Thyroid gland (tissue), 4 donors: ENCODE results near the gene DLG2. TPM values are rescaled to one million over a fixed set of nuclear protein-coding genes. Genes with fewer than 3 reads are reported as not detected.

Source experiments
- DNase-seq, 2 donors: peaks; one replicate each; pipeline ENCODE4 v3.0.0-alpha.2; 2019
- H3K27ac ChIP-seq, 3 donors: fragments of 200-600 bp; sonication (generic); 1 replicate in 2 of 3; 2 replicates in 1 of 3; pipeline ENCODE4 v1.5.1; 2016 to 2019; ENCODE audit warnings: mild to moderate bottlenecking in 1 of 3, moderate library complexity in 1 of 3
- H3K27me3 ChIP-seq: fragments of 200-600 bp; sonication (generic); one replicate; pipeline ENCODE4 v1.5.1; 2019
- H3K36me3 ChIP-seq, 2 donors: fragments of 200-600 bp; sonication (generic); one replicate each; pipeline ENCODE4 v1.5.1; 2016 to 2019
- H3K4me1 ChIP-seq, 2 donors: fragments of 200-600 bp; sonication (generic); one replicate each; pipeline ENCODE4 v1.5.1; 2017 to 2019
- H3K4me3 ChIP-seq, 3 donors: fragments of 200-600 bp; sonication (generic); replicated peaks in 1 of 3; 1 replicate in 2 of 3; 2 replicates in 1 of 3; pipeline ENCODE4 v1.5.1; 2016; ENCODE audit warnings: mild to moderate bottlenecking in 1 of 3
- H3K9me3 ChIP-seq: fragments of 200-600 bp; sonication (generic); one replicate; pipeline ENCODE4 v1.5.1; 2017
- POLR2A ChIP-seq, 2 donors: fragments of 450-650 bp; IDR thresholded peaks; one replicate each; pipeline ENCODE4 v1.6.1; 2017; ENCODE audit warnings: antibody characterized with exemption in 2 of 2, mild to moderate bottlenecking in 2 of 2, moderate library complexity in 1 of 2
- WGBS, 2 donors: methylation state at CpG; one replicate each; pipeline ENCODE4 v1.1.5; 2017; 5-methylcytosine and 5-hydroxymethylcytosine counted together
- intact Hi-C: fragments of 100-400 bp; cut with DNase I; formaldehyde crosslinking; loops from one replicate; pipeline ENCODE4 v1.15.1; 2023
- total RNA-seq, 4 donors: library from RNA; depleted of rRNA; stranded (reverse); fragments of >200 nt; gene quantifications; one replicate each; pipeline ENCODE4 v1.2.3, GENCODE V29; 2016
- TF ChIP-seq, protein P1 (sequence below), 6 experiments: fragments of 200-600 bp in 3 of 6; fragments of 450-650 bp in 3 of 6; sonication (generic) in 3 of 6; IDR thresholded peaks; one replicate each; pipeline ENCODE4 v1.5.1; 2016 to 2019; ENCODE audit warnings: antibody characterized with exemption in 6 of 6, mild to moderate bottlenecking in 2 of 6, inconsistent platforms in 1 of 6, moderate library complexity in 1 of 6

The DLG2 gene
- total RNA-seq, 4 donors from 2014 or later, result 29.4 to 79.4 (median 42.4) TPM

- Histone ChIP-seq H3K36me3 (no peaks in the 10 kb centered on the region), H3K27ac (no peak overlapping the region), H3K4me3 (no peak overlapping the region), H3K27me3 (no peaks in the 10 kb centered on the region), H3K9me3 (no peaks in the 10 kb centered on the region), H3K4me1 (no peaks in the 10 kb centered on the region)
- TF ChIP-seq, protein P1, sequence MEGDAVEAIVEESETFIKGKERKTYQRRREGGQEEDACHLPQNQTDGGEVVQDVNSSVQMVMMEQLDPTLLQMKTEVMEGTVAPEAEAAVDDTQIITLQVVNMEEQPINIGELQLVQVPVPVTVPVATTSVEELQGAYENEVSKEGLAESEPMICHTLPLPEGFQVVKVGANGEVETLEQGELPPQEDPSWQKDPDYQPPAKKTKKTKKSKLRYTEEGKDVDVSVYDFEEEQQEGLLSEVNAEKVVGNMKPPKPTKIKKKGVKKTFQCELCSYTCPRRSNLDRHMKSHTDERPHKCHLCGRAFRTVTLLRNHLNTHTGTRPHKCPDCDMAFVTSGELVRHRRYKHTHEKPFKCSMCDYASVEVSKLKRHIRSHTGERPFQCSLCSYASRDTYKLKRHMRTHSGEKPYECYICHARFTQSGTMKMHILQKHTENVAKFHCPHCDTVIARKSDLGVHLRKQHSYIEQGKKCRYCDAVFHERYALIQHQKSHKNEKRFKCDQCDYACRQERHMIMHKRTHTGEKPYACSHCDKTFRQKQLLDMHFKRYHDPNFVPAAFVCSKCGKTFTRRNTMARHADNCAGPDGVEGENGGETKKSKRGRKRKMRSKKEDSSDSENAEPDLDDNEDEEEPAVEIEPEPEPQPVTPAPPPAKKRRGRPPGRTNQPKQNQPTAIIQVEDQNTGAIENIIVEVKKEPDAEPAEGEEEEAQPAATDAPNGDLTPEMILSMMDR (IDR thresholded peaks at IDR 0.05), result no peak
- TF ChIP-seq POLR2A (IDR thresholded peaks at IDR 0.05), result no peak
- no peak for DNase-seq
- intact Hi-C loops, result no loop called here
These were observed 1062.3 kb downstream of the DLG2 start for GRCh38 chr11:84564867-84565184.

DNA sequence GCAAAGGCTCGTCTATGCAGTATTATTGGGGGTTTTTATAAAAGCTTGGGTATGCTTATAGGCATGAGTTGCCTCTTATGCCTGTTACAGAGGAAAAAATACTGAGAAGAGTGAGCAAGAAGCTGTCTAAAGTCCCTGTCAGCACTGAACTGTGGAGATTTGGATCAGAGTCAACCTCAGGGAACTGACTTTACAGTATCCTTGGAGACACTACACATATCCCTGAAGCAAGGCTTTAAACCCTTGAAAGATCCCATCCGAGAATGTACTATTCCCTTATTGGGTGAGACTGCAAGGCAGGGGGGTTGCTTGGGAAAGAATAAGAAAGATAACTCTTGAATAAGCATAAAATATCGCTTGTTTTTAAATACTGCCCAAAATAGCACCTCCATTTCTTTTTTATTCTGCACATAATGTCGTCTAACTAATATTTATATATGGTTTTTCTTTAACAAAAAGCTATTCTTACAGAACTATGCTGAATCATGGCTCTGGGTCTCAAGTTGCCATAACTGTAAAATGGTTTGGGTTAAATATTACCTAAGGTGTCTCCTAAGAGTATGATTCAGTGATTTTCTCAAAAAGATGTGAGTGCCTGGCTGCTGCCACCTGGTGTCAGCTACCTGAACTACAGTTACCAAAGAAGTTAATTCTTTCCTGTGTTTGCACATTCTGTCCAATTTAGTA lies 1062.8 kb downstream of the DLG2 start:
- 49 to 55% methylated on average over 4 of the region's 4 CpGs for WGBS, 2 donors
- DNase-seq, result peak; percentile 22 to 39
- intact Hi-C loops, result no loop called here
- no peak overlapping the region for H3K27ac ChIP-seq
- no peaks in the 10 kb centered on the region for H3K9me3 ChIP-seq
- H3K36me3 ChIP-seq, result no peaks in the 10 kb centered on the region
- no peaks in the 10 kb centered on the region for H3K27me3 ChIP-seq
- H3K4me3 ChIP-seq, result no peak overlapping the region
- no peaks in the 10 kb centered on the region for H3K4me1 ChIP-seq
- no peak for TF ChIP-seq POLR2A (IDR thresholded peaks at IDR 0.05)
- TF ChIP-seq, protein P1 (IDR thresholded peaks at IDR 0.05), result peak; percentile 69 to 81 (median 70)

DNA sequence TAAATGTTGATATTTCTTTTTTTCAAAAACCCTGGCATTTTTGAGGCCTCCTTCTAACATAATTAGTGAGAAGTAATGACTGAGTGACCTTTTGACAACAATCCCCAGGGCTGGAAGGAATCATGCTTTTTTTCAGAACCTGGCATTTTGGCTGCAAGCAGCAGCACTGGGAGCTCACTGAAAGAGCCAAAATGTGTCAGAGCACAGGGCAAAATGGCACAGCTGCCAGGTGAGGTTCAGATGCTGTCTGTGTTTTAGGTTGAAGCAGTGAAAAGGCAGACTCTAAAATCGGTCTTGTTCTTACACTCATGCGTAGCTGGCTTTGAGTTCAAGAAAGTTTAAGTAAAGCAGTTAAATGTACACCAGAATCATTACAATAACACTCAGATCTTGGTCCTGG lies 1063.8 kb downstream of the DLG2 start:
- H3K4me3 ChIP-seq, result no peak overlapping the region
- no peaks in the 10 kb centered on the region for H3K9me3 ChIP-seq
- H3K27ac ChIP-seq, result no peak overlapping the region
- H3K36me3 ChIP-seq, result no peaks in the 10 kb centered on the region
- H3K27me3 ChIP-seq, result no peaks in the 10 kb centered on the region
- WGBS, 2 donors, result 71 to 81% methylated on average over 2 of the region's 2 CpGs
- intact Hi-C loops, result no loop called here
- no peak for DNase-seq
- H3K4me1 ChIP-seq, result no peaks in the 10 kb centered on the region
- no peak for TF ChIP-seq POLR2A (IDR thresholded peaks at IDR 0.05)
- TF ChIP-seq, protein P1 (IDR thresholded peaks at IDR 0.05), result no peak

DNA sequence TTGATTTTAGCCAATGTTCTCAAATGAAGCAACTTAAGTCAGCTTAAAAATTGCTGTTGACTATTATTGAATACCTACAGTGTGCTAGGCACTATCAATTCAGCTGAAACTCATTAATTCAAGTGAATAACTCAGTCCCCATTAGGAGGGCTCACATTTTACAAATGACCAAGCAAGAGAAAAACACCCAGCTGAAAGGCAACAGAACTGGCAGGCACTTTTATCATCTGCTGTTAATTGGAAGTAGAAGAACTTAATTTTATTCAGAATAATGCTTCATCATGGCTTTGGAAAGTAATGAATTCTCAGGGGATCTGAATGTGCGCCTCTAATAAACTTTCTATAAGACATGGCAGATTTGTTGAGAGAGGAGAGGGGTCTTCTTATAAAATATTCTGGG lies 1066.9 kb downstream of the DLG2 start:
- H3K36me3 ChIP-seq, result no peaks in the 10 kb centered on the region
- H3K9me3 ChIP-seq, result no peaks in the 10 kb centered on the region
- no peak for TF ChIP-seq POLR2A (IDR thresholded peaks at IDR 0.05)
- TF ChIP-seq, protein P1 (IDR thresholded peaks at IDR 0.05), result no peak
- no peak for DNase-seq
- no peak overlapping the region for H3K27ac ChIP-seq
- intact Hi-C loops, result no loop called here
- no peak overlapping the region for H3K4me3 ChIP-seq
- no peaks in the 10 kb centered on the region for H3K27me3 ChIP-seq
- H3K4me1 ChIP-seq, result no peaks in the 10 kb centered on the region
- 93 to 96% methylated on average over 1 of the region's 1 CpG for WGBS, 2 donors

GRCh38 chr11:84558085-84558905 lies 1068.8 kb downstream of the DLG2 start:
- H3K9me3 ChIP-seq, result no peaks in the 10 kb centered on the region
- WGBS, 2 donors, result 64 to 66% methylated on average over 5 of the region's 5 CpGs
- intact Hi-C loops, result no loop called here
- no peaks in the 10 kb centered on the region for H3K4me1 ChIP-seq
- no peak overlapping the region for H3K27ac ChIP-seq
- peak; percentile 26 to 45 for DNase-seq
- H3K36me3 ChIP-seq, result no peaks in the 10 kb centered on the region
- no peaks in the 10 kb centered on the region for H3K27me3 ChIP-seq
- H3K4me3 ChIP-seq, result no peak overlapping the region
- TF ChIP-seq, protein P1 (IDR thresholded peaks at IDR 0.05), result peak; percentile 24 to 82 (median 68)
- no peak for TF ChIP-seq POLR2A (IDR thresholded peaks at IDR 0.05)
